Islet of Langerhans (tissue), 1 donor: ENCODE results near the gene USP35.
"Not testable (repeated sequence)": the region's sequence is repeated elsewhere in the genome, so short reads cannot be mapped to it uniquely, and the experiment has no call there.

ENCODE experiments used
- FAIRE-seq: peaks from one replicate; lab custom pipeline; 2011; peaks lifted over from hg19 to GRCh38; lab: Jason Lieb, UNC

USP35 gene

GRCh38 chr11:78170874-78171549 is 17.7 kb upstream of the USP35 start:
- no peak for FAIRE-seq

GRCh38 chr11:78171951-78172350 is 16.8 kb upstream of the USP35 start:
- no peak for FAIRE-seq

- not testable (repeated sequence) for FAIRE-seq
Observed at GRCh38 chr11:78175862-78176261, 12.9 kb upstream of the USP35 start.

DNA sequence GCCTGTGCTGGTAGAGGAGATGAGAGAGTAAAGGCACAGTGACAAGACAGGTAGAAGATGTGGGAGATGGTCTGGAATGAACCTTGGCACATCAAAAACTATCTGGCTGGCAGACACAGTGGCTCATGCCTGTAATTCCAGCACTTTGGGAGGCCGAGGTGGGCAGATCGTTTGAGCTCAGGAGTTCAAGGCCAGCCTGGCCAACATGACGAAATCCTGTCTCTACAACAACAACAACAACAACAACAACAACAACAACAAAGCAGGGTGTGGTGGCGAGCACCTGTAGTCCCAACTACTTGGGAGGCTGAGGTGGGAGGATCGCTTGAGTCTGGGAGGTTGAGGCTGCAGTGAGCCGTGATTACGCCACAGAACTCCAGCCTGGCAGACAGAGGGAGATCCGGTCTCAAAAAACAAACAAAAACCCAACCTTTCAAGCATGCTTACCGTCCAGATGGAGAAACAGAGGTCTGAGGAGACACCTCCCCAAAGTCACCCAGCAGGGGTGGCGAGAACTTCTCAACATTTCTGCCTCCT is 12.0 kb upstream of the USP35 start:
- no peak for FAIRE-seq

DNA sequence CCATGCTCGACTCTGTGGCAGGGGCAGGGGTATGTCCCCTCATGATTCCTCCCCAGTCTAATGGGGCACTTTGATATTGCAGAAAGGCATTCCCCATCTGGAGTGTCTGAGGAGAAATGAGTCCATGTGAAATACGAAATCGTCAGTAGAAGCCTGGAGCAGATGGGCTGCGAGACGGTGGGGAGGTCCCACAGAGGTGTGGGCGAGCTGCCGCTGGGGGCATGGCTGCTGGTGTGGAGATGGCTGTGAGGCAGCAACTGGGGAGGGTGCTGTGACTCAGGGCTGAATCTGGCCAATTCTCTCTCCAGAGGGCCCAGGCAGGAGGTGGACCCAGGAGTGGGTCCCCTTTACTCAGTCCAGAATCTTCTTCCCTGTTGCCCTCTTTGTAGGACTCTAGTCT is 11.5 kb upstream of the USP35 start:
- FAIRE-seq = no peak

GRCh38 chr11:78179459-78180071 is 9.2 kb upstream of the USP35 start:
- FAIRE-seq = no peak

GRCh38 chr11:78180751-78181150 is 8.0 kb upstream of the USP35 start:
- FAIRE-seq = no peak

DNA sequence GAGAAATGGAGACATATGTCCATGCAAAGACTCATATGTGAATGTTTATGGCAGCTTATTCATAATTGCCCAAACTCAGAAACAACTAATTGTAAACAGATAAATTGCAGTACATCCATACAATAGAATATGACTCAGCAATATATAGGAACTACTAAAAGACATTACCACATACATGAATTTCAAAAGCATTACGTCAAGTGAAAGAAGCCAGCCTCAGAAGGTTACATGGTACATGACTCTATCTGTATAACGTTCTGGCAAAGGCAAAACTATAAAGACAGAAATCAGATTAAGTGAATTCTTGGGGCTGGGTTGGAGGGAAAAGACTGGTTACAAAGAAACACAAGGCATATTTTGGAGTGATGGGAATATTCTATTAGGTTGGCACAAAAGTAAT is 7.5 kb upstream of the USP35 start:
- no peak for FAIRE-seq

DNA sequence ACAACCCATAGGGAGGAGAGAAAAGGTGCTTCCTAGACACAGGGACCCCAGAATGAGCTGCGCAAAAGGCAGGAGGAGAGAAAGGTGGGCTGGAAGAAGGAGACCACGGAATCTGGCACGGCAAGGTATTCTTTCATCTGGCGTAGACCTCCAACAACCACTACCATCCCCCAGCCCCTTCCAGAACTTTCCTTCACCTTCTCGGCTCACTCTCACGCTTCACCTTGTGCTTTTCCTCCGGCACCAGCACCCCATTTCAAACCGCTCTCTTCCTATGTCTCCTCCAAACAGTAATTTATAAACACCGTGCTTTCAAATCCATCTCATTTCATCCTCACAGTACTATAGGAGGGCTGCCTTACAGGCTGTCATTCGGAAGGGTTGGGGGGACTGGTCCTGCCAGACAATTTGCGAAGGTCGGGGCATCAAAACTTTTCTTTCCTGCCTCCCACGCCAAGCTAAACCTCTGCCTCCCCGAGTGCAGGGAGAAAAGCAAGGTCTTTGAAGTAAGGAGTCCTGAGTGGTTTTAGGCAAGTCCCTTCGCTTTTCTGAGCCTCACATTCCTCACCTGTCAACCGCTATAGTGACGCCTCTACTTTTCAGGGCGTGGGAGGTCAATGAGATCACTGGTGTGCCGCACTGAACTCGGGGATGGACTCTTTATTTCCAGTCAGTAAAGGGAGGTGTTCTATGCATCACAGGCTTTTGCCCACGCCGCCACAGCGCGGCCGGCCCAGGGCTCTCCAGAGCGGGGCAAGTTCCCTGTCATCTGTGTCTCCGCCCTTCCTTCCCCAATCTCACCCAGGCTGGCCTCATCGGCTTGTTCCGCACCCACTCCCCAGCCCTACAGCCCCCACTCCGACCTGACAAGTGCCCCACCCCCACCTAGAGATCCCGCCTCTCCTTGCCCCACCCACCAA is 1.1 kb upstream of the USP35 start:
- no peak for FAIRE-seq

DNA sequence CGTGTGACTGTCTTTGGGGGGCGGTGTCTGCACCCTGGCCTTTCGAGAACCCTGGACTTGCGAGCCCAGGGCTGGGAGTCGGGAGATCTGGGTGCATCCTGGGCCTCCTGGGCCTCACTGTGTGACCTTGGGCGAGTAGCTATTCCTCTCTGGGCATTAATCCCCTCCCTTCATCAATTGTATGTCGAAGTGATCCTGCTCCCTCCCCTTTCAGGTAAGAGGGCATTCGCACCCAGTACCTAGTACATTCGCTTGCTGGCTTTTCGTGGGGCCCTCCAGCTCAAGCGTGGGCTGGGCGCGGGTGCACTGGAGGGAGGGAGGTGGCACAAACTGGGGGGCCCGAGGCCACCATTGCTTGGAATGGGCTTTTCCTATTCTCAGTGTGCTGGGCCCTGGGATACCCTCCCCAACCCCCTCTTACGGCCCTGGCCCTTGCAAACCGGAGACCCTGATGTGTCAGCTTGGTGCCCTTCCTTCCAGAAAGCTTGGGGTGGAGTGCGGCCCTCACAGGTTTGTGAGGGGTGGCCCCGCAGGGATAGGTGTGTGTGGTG is 530 bp downstream of the USP35 start:
- FAIRE-seq = no peak

- FAIRE-seq = no peak
Observed at GRCh38 chr11:78189851-78190250, 1.1 kb downstream of the USP35 start.

GRCh38 chr11:78190374-78190773 is 1.7 kb downstream of the USP35 start:
- FAIRE-seq = no peak

- FAIRE-seq = no peak
Observed at GRCh38 chr11:78190871-78191538, 2.3 kb downstream of the USP35 start.

DNA sequence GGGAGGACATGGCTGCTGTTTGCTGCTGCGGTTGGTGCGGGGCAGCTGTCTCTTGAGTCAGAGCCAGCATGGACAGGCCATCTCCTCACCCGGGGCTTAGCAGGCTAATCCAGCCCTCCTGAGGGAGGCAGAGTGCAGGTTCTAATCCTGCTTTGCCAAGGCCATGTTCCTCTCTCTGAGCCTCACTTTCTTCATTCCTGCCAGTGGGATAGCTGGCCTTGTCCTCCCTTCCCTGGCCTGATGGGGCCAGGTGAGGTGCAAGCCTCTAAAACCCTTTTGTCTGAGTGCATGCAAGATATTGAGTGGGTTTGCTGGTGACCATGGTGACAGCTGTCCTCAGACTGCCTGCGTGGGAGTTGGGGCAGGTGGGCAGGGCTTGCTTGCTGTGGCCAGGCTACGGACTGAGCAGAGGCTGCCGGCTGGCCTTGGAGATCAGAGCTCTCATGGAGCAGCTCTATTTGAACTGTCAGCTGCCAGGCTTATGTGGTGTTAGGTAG is 3.6 kb downstream of the USP35 start:
- no peak for FAIRE-seq

DNA sequence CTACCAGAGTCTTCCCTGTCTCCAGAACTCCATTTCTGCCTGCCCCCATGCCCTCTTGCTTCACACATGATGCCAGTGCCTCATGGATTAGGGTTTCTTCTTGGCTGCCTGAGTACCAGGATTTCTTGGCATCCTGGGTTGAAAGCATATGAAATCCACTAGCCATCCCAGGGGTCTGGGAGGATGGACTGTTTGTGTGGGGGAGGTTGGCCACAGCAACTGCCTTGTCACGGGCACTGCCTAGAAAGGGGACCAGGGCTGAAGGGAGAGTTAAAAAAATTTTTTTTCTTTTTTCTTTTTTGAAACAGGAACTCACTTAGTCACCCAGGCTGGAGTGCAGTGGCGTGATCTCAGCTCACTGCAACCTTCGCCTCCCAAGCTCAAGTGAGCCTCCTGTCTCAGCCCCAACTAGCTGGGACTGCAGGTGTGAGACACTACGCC is 4.2 kb downstream of the USP35 start:
- no peak for FAIRE-seq

GRCh38 chr11:78193806-78194205 is 5.1 kb downstream of the USP35 start:
- no peak for FAIRE-seq

- no peak for FAIRE-seq
Observed at GRCh38 chr11:78194490-78194889, 5.8 kb downstream of the USP35 start.

- no peak for FAIRE-seq
Observed at GRCh38 chr11:78195917-78196560, 7.3 kb downstream of the USP35 start.

DNA sequence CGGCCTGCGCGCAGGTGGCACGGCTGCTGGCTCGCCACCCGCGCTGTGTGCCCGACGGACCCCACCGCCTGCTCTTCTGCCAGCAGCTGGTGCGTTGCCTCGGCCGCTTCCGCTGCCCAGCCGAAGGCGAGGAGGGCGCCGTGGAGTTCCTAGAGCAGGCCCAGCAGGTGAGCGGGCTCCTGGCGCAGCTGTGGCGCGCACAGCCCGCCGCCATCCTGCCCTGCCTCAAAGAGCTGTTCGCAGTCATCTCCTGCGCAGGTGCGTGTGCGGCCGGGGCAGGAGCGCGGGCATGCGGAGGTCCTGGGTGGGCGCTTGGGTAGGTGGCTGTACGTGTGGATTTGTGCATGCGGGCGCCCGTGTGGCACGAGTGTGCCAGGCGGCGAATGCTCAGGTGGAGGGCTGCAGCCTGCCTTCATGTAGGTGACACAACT is 8.0 kb downstream of the USP35 start:
- FAIRE-seq = no peak

- no peak for FAIRE-seq
Observed at GRCh38 chr11:78197816-78198215, 9.1 kb downstream of the USP35 start.

GRCh38 chr11:78199015-78199652 is 10.4 kb downstream of the USP35 start:
- no peak for FAIRE-seq
